OCI-LY7 (cell line): Measurements from ENCODE around the gene TSPAN5.

ENCODE experiments used
- EZH2phosphoT487 ChIP-seq: fragments of 200-600 bp; sonication (generic); IDR thresholded peaks from 2 replicates; pipeline ENCODE4 v1.6.1; 2018; ENCODE audit warnings: low read depth, borderline replicate concordance, mild to moderate bottlenecking, mixed run types, antibody characterized with exemption, low read length, moderate library complexity, mixed read lengths
- TF ChIP-seq, protein P1 (sequence below): fragments of 200-600 bp; sonication (generic); conservative IDR thresholded peaks from 2 replicates; pipeline ENCODE4 v1.5.1; 2014; ENCODE audit warnings: mild to moderate bottlenecking, antibody characterized with exemption, low read length, moderate library complexity, mixed read lengths

DNA sequence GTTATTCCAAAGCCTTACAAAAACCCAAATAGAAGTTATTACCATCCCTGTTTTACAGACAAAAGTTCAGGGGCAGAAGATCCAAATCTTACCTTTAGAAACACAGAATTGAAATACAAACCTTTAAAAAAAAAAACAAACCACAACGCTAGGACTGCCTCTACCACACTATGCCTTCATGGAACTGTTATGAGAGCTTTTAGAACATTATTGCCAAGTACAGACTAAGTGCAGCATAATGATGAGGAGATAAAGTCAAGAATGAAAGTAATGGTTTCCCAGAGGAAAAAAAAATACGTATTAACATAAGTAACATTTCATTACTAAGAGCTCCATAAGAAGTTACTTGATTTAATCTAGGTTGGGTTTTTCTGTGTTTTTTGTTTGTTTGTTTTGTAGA is 34.3 kb downstream of the TSPAN5 start:
- TF ChIP-seq, protein P1, sequence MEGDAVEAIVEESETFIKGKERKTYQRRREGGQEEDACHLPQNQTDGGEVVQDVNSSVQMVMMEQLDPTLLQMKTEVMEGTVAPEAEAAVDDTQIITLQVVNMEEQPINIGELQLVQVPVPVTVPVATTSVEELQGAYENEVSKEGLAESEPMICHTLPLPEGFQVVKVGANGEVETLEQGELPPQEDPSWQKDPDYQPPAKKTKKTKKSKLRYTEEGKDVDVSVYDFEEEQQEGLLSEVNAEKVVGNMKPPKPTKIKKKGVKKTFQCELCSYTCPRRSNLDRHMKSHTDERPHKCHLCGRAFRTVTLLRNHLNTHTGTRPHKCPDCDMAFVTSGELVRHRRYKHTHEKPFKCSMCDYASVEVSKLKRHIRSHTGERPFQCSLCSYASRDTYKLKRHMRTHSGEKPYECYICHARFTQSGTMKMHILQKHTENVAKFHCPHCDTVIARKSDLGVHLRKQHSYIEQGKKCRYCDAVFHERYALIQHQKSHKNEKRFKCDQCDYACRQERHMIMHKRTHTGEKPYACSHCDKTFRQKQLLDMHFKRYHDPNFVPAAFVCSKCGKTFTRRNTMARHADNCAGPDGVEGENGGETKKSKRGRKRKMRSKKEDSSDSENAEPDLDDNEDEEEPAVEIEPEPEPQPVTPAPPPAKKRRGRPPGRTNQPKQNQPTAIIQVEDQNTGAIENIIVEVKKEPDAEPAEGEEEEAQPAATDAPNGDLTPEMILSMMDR = no peak
- TF ChIP-seq EZH2phosphoT487 = no peak
